NCI-H146 (cell line): ENCODE measurements around the gene GCSH.
A peak's percentile ranks its signal among the peaks of the same experiment; 100 is the strongest.

Source experiments
- DNase-seq: peaks from one replicate; lab custom pipeline; 2025; lab: John Stamatoyannopoulos, UW

Gene GCSH

DNA sequence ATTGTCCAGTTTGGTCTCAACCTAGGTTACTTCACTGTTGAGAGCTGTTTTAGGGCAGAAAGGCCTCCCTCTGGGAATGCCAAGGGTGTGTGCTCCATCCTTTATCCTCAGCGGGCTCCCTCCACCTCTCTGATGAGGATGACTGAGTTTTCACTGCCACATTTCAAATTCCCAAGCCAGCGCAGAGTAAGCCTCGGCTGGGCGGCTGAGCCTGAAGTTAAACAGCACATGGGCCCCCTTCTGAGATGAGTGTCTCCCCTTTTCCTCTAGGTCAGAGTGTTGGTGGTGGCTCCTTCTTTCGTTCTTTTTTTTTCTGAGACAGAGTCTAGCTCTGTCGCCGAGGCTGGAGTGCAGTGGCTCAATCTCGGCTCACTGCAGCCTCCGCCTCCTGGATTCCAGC, 5.5 kb upstream of the GCSH start:
- DNase-seq: no peak

DNA sequence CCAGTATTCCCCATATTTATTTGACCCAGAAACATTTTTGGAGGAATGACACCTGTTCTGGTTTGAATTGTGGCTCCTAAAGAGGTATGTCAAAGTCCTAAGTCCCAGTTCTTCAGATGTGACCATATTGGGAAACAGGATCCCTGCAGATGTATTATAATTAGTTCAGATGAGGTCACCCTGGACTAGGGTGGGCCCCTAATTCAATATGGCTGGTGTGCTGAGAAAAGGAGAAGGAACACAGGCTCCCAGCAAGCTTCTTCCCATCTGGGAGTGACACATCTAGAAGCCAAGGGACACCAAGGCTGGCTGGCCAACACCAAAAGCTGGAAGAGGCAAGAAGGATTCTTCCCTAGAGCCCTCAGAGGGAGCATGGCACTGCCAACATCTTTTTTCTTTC, 3.8 kb upstream of the GCSH start:
- no peak for DNase-seq

DNA sequence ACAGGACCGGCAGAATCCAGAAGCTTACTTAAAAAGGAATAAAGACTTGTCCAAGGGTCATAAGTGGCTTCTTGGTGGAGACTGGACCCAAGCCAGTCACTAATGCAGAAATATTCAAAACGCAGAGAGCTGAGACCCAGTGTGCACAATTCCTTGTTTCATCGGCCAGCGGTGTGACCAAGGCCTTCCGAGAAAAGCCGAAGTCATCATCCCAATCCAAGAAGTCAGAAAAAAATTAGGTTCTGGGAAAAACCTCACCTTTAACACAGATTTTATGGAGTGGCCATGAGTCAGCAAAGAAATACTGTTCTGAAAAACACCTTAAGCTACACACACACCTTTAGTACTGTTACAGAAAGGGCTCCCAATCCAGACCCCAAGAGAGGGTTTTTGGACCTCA, 1.0 kb upstream of the GCSH start:
- no peak for DNase-seq

DNA sequence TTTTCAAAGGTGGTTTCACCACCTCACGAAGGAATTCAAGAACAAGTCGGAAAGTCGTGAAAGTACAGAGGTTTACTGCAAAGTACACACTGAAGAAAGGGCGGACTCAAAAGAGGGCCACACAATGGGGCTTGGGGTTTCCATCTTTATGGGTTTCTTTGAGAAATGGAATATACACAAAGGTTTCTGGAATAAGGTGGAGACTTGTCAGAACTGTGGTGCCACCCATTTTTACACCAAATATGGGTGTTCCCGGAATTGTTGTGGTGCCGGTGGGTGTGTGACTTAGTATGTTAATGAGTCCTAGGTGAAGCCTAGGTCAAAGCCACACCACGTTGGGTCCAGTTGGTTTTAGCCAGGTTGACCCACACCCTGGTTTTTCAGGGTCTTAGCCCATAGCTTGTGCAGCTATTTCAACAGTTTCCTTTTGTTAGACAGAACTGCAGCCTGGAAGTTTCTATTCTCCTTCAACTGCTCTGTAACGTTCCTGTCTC, 567 bp upstream of the GCSH start:
- peak; percentile 53 for DNase-seq

DNA sequence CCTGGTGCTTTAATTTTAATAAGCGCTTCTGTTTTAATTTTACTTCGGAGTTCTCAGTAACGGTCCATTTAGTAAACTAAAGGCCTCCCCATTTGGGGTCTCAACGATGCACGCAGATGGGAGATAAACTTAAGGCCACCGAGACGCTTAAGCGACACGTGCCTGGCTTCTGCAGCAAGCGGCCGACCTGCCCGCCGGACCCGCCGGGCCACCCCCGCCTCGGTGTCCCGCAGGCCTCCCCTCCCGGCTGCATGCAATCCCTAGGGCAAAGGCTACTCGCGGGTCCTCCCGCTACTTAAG, 592 bp downstream of the GCSH start:
- DNase-seq: no peak

DNA sequence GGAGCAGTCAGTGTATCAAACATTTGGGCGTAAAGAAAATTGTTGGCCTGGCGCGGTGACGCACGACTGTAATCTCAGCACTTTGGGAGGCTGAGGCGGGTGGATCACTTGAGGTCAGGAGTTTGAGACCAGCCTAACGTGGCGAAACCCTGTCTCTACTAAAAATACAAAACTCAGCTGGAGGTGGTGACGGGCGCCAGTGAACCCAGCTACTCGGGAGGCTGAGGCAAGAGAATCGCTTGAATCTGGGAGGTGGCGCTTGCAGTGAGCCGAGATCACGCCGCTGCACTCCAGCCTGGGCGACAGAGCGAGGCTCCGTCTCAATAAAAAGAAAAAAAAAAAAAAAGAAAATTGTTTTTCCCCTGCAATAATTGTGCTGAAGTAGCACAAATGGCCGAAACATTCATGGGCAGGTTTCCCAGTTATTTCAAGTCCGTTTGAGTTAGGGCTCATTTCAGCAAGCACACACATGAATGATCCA, 1.4 kb downstream of the GCSH start:
- DNase-seq: no peak

DNA sequence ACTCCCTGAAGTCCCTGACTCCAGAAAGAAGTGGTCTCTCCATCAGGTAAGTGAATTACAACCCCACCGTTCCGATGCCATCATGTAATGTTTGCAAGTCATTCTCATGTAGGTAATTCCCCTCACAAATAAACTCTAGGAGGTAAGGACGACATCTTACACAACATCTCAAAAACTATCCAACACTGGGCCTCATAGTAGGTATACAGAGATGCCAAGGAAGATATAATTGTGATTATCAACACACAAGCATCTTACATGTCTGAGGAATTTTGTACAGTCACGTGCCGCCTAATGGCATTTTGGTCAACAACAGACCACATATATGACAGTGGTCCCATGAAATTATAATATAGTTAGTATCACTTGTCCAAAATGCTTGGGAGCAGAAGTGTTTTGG, 7.4 kb downstream of the GCSH start:
- no peak for DNase-seq

DNA sequence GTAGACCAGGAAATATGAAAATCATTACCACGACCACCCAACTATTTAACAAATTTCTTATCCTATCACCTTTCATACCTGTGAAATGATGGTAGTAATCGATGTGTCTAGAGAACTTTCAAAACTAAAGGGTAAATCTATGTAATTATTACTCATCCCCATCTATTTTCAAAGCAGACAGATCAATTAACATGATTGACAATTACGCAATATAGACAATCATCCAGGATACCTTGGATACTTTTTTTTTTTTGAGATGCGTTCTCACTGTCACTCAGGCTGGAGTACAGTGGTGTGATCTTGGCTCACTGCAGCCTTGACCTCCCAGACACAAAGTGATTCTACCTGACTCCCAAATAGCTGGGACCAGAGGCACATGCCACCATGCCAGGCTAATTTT, 15.2 kb downstream of the GCSH start:
- DNase-seq: no peak

DNA sequence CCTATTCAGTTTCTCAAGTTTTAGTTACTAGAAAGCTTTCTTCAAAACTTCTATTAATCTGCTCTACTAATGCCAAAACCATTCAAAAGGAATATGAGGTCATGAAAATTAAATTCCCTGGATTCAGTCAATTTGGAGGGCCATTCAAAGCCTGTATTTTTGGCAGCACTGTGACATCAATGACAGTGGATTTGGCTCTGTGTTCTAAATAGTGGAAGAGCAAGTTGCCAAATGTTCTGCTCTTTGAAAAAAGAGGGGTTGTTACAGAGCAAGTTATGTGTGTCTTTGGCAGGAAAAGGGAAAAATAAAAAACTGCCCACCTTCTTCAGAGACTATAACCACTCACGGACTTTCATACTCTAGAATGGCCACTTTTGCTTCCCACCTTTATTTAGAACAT, 16.0 kb downstream of the GCSH start:
- no peak for DNase-seq

DNA sequence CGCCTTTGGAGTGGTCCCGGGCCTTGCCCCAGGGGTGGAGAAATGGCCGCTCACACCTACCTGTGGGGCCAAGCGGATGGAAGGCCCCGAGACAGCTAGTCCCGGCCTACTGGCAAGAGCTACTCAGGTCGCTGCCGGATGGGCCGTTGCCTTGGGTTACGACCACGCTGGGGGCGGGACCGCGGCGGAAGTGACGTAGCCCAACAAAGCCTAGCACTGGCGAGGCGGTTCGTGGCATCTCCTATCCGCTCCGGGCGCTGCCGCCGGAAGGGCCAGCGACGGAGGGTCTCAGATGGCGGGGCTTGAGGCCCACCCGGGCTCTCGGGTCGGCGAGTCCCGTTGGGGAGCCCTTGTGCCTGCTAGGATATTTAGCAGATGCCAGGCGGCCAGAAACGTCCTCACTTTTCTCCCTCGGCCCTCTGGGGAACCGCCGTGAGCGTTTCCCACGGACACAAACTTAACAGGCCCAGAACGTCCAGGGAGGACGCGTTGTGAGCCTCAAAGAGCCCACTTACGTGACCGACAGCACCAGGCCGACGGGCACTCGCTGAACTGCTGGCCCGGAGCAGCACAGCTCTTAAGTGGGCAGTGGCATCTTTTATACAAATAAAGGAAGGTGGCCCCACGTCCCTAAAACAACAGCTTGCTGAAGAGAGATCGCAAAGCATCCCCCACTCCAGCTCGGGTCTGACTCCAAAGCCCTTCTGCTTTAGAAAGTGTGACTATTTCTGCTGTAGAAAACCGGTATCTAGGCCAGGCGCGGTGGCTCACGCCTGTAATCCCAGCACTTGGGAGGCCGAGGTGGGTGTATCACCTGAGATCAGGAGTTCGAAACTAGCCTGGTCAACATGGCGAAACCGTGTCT, 18.9 kb downstream of the GCSH start, which contains the start of gene C16orf46:
C16orf46 (minus strand) TSS at position 163 of the 865 bp plus-strand sequence. CDS start 13,283 bp downstream, outside the sequence.
- DNase-seq: peak; percentile 91

DNA sequence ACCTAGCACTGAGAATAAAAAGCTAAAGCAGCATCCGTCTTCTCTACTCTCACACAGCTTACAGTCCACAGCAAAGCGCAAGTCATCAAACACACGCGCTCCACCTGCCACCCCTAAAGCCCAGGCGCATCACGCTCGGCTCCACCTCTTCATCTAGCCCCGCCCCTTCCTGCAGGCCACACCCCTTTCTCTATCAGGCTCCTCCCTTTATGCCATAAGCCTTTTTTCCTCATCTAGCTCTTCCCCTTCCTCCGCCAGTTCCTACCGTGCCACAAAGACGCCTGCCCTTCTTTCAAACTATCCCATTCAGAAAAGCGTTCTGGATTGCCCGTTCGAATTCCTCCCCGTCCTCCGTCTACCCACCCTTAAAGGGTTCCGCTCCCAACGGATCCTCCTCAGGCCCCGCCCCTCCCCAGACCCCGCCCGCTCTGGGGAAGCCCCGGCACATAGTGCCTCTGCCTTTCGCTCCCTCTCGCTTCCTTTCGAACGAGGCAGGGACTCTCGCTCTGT, 19.6 kb downstream of the GCSH start:
- peak; percentile 86 for DNase-seq

DNA sequence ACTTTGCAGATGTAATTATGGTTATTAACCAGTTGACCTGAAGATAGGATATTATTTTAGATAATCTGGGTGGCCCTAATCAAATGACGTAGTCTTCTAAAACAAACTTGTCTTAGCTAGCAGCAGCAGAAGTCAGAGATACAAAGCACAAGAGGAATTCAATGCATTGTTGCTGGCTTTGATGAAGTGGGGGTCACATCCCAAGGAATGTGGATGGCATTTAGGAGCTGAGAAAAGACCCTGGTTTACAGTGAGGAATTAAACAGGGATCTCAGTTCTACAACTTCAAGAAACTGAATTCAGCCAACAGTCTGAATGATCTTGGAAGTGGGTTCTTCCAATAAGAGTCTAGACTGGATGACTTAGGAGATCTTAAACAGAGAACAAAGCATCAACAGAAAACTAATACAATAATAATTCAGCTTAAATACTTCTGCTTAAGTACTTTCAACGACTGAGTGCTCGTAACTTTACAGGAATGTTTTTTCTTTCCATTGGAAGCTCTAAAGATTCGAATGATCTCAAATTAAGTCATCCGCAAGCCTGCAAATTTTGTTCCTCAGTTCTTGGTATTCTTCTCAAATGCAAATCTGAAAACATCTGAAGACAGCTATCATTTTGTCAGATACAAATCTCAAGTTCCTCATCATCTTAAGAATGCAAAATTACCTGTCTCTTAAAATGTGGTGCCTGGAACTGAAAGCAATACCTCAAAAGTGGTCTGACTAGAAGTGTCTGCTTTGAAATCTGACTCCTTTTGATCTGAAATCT, 22.4 kb downstream of the GCSH start:
- no peak for DNase-seq

DNA sequence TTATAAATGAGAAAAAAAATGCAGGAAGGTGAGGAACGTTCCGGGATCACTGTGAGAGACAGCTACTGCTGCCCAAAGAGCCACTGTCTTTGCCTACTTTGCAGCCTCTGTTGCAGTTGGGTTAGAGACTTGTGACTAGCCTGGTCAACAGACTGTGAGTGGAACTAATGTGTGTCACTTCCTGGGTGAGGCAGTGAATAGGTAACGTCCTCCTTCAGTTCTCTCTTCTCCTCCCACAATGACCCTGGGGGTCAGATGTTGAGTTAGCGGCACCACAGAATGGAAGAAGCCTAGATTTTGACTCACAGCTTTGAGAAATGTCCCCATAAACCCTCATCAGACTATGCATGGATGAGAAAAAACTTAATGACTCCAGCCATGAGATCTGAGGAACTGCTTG, 24.4 kb downstream of the GCSH start:
- no peak for DNase-seq

DNA sequence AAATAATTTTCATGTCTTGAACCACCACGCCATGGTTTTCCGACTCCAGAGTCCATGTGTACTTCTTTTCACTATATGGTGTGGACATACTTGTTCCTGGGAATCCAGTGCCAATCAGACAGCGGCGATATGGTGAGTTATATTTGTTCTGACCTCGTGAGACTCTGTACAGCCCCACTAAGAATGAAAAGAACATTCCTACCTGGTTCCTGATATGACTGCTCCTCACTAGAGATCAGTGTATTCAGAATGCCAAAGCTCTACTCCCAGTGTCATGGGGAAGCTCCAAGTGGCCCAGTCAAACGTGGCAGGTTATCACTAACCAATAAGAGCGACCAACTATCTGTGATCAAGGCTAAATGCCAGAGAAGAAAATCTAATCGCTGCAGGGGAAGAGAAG, 25.2 kb downstream of the GCSH start:
- no peak for DNase-seq

DNA sequence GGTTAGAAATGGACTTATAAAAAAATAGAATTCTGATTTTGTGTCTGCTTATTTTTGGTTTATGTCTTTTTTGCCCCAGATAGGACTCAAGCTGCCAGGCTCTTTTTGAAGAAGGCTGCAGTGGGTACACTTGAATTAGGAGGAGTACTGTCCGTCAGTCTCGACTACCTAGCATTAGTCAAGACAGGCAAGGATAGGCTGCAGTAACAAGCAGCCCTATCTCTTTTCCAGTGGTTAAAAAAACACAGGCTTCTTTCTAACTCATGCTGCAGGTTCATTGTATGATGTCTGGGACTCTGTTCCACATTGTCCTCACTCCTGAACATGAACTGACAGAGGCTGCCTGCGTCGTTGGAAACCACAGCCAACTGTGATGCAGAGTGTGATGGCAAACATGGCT, 27.1 kb downstream of the GCSH start:
- no peak for DNase-seq

DNA sequence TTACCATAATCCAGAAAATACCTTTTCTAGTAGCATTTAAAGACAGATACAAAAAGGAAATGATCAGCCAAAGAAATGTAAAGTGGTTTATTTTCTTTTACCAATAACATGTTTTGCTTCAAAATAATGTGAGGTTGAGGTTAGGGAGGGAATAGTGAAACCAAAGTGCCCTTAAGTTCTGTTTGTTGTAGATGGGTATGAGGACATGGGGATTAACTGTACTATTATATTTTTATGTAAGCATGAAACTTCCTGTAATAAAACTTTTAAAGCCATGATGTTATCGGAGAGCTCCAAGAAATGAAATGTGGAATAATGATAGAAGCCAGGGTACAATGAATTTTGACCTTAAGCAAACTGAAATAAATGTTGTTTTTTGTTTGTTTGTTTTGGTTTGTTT, 29.0 kb downstream of the GCSH start:
- no peak for DNase-seq

DNA sequence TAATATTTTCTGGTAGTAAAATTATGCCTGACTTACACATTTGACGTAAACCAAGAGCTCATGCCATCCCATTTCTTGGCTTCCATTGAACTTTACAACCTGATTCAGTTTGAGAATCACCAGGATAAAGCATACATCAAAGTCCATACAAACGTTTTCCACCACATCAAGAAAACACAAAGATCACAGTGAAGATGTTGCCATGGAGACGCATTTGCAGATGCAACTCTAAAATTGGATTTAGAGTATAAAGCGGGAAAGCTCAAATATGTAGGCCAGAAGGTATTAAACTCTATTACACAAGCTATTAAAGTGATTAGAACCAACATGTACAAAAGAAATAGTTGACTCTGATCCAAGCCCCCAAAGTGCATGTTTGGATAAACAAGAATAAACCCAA, 29.5 kb downstream of the GCSH start:
- DNase-seq: no peak

DNA sequence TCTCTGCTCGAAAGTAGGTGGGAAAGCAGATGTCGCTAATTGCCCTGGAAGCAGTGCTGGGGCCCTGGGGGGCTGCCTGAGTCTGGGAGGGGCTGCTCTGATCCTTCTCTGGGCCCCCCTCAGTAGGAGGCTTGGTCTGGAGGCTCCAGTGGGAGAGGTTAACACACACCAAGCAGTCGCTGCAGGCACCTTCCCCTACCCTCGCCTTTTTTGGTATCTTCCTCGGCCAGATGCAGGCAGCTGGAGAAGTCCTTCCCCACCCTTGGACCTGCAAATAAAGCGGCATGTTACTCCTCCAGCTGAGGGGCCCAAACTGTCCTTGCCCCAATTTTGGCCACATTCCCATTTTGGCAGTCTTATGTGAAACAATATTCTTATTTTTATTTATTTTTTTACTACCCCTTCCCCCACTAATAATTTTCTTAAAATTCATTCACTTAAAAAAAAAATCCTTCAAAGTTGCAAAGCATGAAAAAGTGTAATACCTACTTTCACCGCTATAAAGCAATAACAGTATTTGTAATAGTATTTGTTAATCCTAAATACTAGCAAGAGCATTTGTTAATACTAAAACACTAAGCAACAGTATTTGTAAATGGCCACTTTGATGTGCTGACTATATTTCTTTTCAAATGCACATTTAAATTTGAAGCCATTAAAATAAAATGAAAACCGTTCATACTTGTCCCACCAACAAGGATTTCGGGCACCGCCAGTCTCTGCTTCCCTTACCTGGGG, 34.2 kb downstream of the GCSH start:
- DNase-seq: no peak

DNA sequence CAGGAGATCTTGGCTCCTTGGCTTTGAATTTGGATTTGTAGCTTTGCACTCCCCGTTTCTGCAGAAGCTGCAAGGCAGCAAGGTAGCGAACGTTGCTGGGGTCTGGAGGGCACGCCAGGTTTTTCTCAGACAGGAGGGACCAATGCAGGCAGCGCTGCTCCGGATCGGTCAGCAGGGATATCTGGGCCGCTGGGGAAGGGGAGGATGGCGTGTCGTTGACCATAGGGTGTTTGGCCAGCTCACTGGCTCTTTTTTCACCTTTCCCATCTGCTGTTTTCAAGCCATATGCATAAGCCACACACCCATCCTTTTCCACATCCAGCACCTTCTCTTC, 34.9 kb downstream of the GCSH start:
- DNase-seq: no peak

DNA sequence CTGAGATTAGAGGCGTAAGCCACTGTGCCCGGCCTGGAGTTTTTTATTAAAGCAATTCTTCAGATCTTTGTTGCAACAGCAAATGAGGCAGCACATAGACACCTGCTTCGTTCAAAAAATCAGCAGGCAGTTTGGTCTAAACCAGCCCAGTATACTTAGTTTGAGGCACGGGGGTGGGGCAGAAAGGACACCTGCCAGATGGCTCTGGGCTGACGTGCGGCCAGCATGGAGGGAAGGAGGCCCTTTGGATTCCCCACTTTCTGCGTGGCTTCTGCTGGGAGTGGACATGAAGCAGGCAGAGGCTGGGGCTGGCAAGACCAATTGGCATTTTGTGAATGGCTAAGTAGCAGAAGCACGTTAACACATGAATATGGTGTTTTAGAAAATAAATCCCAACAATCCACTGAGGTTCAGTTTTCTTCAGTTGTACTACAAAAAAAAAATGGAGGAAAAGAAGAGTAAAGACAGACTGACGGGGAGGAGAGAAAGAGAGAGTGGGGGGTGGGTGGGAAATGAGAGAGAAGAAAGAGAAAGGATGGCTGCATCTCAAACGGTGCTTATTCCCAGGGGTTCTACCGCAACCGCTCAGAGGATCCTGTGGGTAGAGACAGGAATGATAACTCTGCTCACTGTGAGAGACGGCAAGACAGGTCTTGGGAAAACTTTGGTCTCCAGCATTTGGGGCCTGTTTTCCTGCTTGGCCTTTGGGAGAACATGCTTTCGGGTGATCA, 35.5 kb downstream of the GCSH start:
- no peak for DNase-seq

DNA sequence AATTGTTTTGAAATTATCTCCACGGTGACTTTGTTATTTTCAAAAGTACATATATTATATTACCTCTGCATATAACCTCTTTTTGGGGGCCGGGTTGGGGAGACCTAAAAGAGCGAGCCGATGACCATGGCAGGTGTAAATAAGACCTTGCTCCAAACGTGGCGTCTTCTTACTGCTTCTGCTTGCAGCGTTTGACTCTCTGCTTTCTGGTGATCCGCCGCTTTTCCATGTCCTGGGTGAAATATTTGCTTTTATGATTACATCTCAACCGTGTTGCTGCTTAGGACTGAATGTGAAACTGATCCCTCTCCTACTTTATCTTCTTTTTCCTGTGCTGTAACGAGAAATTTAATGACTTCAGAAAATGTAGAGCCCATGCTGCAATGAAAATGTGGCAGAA, 42.4 kb downstream of the GCSH start:
- no peak for DNase-seq

DNA sequence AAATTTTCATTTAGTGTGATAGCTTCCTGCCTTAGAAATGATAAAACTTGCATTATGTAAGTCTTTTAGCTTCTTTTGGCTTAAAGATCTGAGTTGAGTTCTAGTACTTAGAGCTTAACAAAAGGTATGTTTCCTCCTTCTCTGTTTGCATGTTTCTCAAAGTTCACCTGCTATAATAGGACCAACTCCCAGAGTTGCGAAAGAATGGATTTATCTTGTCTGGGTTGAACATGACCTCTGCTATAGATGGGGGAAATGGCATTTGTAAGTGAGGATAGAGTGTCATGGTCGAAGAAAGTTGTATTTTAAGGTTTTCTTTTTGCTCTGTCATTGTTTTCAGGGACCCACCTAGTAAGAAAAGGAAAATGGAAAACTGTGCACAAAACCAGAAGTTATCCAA, 53.4 kb downstream of the GCSH start:
- DNase-seq: no peak
